GM04503 (cell line): ENCODE results near the gene BAG1.

Source experiments
- DNase-seq: peaks from one replicate; pipeline ENCODE4 v3.0.0-alpha.2; 2012; ENCODE audit warnings: low read depth

The BAG1 gene

DNA sequence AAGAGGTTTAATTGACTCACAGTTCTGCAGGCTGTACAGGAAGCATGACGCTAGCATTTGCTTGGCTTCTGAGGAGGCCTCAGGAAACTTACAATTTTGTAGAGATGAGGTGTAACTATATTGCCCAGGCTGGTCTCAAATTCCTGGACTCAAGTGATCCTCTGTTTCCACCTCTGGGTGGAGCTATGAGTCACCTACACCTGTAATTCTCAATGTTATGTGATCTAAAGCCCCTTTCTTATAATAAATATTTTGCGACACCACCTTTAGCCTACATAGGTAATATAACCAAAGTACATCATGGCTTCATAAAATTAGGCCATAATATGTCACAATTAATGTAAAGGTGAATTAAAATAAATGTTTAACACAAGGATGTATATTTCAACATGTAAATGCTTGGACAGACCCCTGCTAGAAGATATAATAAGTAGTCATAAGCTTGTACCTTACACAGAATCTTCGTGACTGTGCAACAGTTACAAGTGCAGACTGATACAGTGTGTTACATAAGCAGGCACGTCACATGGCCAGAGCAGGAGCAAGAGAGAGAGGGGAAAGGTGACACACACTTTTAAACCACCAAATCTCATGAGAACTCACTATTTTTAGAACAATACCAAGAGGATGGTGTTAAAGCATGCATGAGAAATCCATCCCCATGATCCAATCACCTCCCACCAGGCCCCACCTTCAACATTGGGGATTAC lies 54.3 kb downstream of the BAG1 start:
- DNase-seq: no peak

DNA sequence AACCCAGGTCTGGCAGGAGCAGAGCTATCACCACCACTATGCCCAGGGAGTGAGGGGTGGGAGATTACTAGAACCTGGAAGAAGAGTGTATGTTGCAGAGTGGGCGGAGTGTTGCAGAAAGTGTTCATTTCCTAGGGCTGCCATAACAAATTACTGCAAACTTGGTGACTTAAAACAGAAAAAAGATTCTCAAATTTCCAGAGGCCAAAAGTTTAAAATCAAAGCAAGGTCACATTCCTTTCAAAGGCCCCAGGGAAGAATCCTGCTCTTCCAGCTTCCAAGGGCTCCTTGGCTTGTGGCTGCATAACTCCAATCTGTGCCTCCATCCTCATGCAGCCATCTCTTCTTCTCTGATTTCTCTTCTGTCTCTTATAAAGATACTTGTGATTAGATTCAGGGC lies 55.1 kb downstream of the BAG1 start:
- DNase-seq: no peak

DNA sequence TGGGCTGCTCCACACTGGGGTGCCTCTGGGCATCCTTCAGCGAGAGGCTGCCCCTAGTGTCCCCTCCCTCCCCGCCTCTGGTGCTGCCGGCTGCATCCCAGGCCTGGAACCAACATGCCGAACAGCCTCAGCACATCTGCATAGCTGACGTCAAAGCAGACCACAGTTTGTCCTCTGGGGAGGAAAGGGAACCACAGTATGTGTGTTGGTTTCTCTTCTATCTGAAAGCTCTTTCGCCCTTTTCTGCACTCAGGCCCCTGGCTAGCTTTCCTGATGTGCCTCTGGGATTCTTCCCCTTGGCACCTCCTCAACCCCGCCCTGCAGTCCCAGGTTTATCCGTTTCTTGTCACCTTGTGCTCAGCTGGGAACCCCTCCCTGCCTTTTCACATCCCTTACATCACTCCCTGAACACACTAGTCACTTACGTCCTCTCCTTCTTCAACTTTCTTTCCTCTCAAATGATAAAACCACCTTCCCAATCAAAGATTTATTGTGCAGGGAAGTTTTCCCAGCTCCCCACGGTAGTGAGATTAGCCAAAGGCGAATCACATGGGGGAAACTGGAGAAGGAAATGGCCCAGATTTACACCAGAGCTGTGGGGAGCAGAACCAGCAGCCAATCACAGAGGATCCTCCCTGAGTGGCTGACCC lies 61.8 kb downstream of the BAG1 start:
- no peak for DNase-seq
